Endothelial cell (in vitro differentiated cells): ENCODE measurements around the gene LARP1. TPM values are rescaled to one million over a fixed set of nuclear protein-coding genes. Genes with fewer than 3 reads are reported as not detected.
"Not testable (repeated sequence)": the region's sequence is repeated elsewhere in the genome, so short reads cannot be mapped to it uniquely, and the experiment has no call there.

ENCODE experiments used
- DNase-seq: peaks from one replicate; pipeline ENCODE4 v3.0.0; 2021; ENCODE audit warnings: low spot score
- H3K27ac Mint-ChIP-seq: one replicate; pipeline ENCODE4 v1.8.0; 2021; ENCODE audit warnings: mixed read lengths, inconsistent platforms; ENCODE audit not compliant: unreplicated experiment
- H3K27me3 Mint-ChIP-seq: one replicate; pipeline ENCODE4 v1.8.0; 2021; ENCODE audit warnings: mild to moderate bottlenecking, moderate library complexity, mixed read lengths, inconsistent platforms; ENCODE audit not compliant: unreplicated experiment
- H3K36me3 Mint-ChIP-seq: one replicate; pipeline ENCODE4 v1.8.0; 2021; ENCODE audit warnings: mild to moderate bottlenecking, low read depth, mixed read lengths, inconsistent platforms; ENCODE audit not compliant: unreplicated experiment
- H3K4me1 Mint-ChIP-seq: one replicate; pipeline ENCODE4 v1.8.0; 2021; ENCODE audit warnings: mild to moderate bottlenecking, mixed read lengths, inconsistent platforms; ENCODE audit not compliant: unreplicated experiment
- H3K4me3 Mint-ChIP-seq: one replicate; pipeline ENCODE4 v1.8.0; 2021; ENCODE audit warnings: mild to moderate bottlenecking, mixed read lengths, inconsistent platforms; ENCODE audit not compliant: unreplicated experiment
- H3K9me3 Mint-ChIP-seq: one replicate; pipeline ENCODE4 v1.8.0; 2021; ENCODE audit warnings: mixed read lengths, inconsistent platforms; ENCODE audit not compliant: unreplicated experiment
- total RNA-seq: library from RNA; stranded (reverse); fragmentation: NEBNext Ultra II Directional; extraction: Animal tissue kit (Norgen Biotek cat#: 25700); gene quantifications from one replicate; pipeline ENCODE4 v1.2.1, GENCODE V29; 2021; ENCODE audit not compliant: unreplicated experiment
- TF ChIP-seq, protein P1 (sequence below): fragments of 200-600 bp; sonication (generic); IDR thresholded peaks from one replicate; pipeline ENCODE4 v1.5.0; 2021; ENCODE audit warnings: antibody characterized with exemption; ENCODE audit not compliant: unreplicated experiment

The LARP1 gene
- total RNA-seq, 1 donor from 2014 or later = 198 TPM

DNA sequence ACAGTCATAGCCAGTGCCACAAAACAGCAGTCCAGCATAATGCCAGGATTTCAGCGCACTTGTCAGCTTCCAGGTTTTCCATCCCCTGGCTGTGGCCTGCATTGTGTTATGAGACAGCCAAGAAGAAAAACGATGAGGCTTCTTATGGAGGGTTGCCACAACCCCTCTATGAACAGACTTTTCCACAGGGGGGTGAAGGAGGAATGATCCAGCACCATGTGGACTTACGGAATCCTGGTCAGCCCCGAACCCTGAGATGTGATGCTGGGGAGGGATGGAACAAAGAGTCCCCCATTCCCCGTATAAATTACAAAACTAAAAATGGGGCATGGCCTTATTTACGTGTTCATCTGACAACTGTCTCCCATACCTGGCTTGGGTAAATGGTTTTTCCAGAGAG is 62.6 kb downstream of the LARP1 start:
- Mint-ChIP-seq H3K27me3 (peaks cover 11% of the 10 kb centered on the region), H3K4me3 (no peak overlapping the region), H3K27ac (no peak overlapping the region), H3K4me1 (peaks cover 16% of the 10 kb centered on the region), H3K9me3 (no peaks in the 10 kb centered on the region), H3K36me3 (peaks cover 56% of the 10 kb centered on the region)
- no peak for DNase-seq
- TF ChIP-seq, protein P1, sequence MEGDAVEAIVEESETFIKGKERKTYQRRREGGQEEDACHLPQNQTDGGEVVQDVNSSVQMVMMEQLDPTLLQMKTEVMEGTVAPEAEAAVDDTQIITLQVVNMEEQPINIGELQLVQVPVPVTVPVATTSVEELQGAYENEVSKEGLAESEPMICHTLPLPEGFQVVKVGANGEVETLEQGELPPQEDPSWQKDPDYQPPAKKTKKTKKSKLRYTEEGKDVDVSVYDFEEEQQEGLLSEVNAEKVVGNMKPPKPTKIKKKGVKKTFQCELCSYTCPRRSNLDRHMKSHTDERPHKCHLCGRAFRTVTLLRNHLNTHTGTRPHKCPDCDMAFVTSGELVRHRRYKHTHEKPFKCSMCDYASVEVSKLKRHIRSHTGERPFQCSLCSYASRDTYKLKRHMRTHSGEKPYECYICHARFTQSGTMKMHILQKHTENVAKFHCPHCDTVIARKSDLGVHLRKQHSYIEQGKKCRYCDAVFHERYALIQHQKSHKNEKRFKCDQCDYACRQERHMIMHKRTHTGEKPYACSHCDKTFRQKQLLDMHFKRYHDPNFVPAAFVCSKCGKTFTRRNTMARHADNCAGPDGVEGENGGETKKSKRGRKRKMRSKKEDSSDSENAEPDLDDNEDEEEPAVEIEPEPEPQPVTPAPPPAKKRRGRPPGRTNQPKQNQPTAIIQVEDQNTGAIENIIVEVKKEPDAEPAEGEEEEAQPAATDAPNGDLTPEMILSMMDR = no peak

GRCh38 chr5:154818471-154819116 is 63.4 kb downstream of the LARP1 start:
- TF ChIP-seq, protein P1 = no peak
- Mint-ChIP-seq H3K27ac (no peak overlapping the region), H3K4me1 (peaks cover 16% of the 10 kb centered on the region), H3K36me3 (peaks cover 54% of the 10 kb centered on the region), H3K4me3 (no peak overlapping the region), H3K27me3 (peaks cover 9% of the 10 kb centered on the region), H3K9me3 (no peaks in the 10 kb centered on the region)
- no peak for DNase-seq

DNA sequence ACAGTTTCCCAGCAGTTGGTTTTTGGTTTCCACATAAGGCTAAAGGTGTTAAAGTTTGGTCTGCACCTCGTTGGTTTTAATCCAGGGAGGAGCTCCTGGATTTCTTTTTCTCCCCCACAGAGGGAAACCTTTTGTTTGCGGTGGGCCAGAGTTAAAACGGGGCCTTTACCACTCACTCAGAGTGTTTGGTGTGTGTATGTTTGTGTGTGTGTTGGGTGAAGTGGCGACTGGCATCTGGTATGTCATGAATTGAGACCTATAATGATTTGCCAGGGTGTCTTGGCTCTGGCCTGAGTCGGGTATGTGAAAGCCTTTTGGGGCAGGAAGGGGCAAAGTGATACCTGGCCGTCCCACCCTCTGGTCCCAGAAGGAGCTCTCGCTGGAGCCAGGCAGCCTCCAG is 64.4 kb downstream of the LARP1 start:
- peaks cover 16% of the 10 kb centered on the region for H3K4me1 Mint-ChIP-seq
- no peak overlapping the region for H3K4me3 Mint-ChIP-seq
- H3K27ac Mint-ChIP-seq = no peak overlapping the region
- H3K36me3 Mint-ChIP-seq = peaks cover 52% of the 10 kb centered on the region
- H3K9me3 Mint-ChIP-seq = no peaks in the 10 kb centered on the region
- no peak for DNase-seq
- TF ChIP-seq, protein P1 = no peak
- peaks cover 9% of the 10 kb centered on the region for H3K27me3 Mint-ChIP-seq

GRCh38 chr5:154820383-154820782 is 65.2 kb downstream of the LARP1 start:
- Mint-ChIP-seq H3K27me3 (peaks cover 4% of the 10 kb centered on the region), H3K4me1 (peaks cover 16% of the 10 kb centered on the region), H3K4me3 (no peak overlapping the region), H3K36me3 (peaks cover 43% of the 10 kb centered on the region), H3K9me3 (no peaks in the 10 kb centered on the region), H3K27ac (no peak overlapping the region)
- no peak for DNase-seq
- TF ChIP-seq, protein P1 = no peak

- H3K36me3 Mint-ChIP-seq = peaks cover 26% of the 10 kb centered on the region
- H3K27me3 Mint-ChIP-seq, H3K27ac Mint-ChIP-seq, DNase-seq, H3K4me1 Mint-ChIP-seq, H3K4me3 Mint-ChIP-seq, H3K9me3 Mint-ChIP-seq: not testable (repeated sequence)
Measured at GRCh38 chr5:154822896-154823295, 67.7 kb downstream of the LARP1 start.
